ENCODE measurements around the gene SLC1A4.
"Not testable (repeated sequence)": the region's sequence is repeated elsewhere in the genome, so short reads cannot be mapped to it uniquely, and the experiment has no call there.

DNA sequence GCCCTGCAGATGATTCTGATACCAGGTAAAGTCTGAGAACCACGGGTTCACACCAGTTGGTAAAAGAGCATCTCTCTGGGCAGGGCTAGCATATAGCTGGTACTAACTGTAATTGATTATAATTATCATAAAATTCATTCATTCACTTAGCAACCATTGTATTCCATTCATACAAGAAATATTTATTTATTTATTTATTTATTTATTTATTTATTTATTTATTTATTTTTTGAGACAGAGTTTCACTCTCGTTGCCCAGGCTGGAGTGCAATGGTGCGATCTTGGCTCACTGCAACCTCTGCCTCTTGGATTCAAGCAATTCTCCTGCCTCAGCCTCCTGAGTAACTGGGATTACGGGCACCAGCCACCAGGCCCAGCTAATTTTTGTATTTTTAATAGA is 44.5 kb downstream of the SLC1A4 start:
- not testable (repeated sequence) for TF ChIP-seq GABPA (IDR thresholded peaks at IDR 0.05; ENCODE audit: low read depth)
- TF ChIP-seq, protein P1, sequence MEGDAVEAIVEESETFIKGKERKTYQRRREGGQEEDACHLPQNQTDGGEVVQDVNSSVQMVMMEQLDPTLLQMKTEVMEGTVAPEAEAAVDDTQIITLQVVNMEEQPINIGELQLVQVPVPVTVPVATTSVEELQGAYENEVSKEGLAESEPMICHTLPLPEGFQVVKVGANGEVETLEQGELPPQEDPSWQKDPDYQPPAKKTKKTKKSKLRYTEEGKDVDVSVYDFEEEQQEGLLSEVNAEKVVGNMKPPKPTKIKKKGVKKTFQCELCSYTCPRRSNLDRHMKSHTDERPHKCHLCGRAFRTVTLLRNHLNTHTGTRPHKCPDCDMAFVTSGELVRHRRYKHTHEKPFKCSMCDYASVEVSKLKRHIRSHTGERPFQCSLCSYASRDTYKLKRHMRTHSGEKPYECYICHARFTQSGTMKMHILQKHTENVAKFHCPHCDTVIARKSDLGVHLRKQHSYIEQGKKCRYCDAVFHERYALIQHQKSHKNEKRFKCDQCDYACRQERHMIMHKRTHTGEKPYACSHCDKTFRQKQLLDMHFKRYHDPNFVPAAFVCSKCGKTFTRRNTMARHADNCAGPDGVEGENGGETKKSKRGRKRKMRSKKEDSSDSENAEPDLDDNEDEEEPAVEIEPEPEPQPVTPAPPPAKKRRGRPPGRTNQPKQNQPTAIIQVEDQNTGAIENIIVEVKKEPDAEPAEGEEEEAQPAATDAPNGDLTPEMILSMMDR (IDR thresholded peaks at IDR 0.05; ENCODE audit: insufficient read depth, low read length) = not testable (repeated sequence)
